ENCODE results near the gene MUC4. TPM values are rescaled to one million over a fixed set of nuclear protein-coding genes. Genes with fewer than 3 reads are reported as not detected.
A peak's percentile ranks its signal among the peaks of the same experiment; 100 is the strongest.

The MUC4 gene
- total and polyA plus RNA-seq, 2 donors from 2014 or later, result 0.19 TPM; not detected in 1

GRCh38 chr3:195820901-195821300, 9.2 kb upstream of the MUC4 start:
- Histone ChIP-seq H3K27me3 (ENCODE audit: control insufficient read depth, insufficient read depth, low read length) (no peaks in the 10 kb centered on the region), H3K9me3 (ENCODE audit: control insufficient read depth in 2 of 3, insufficient read depth in 1 of 3, low read length in 3 of 3) (no peaks in the 10 kb centered on the region), H3K36me3 (ENCODE audit: control insufficient read depth in 2 of 3, insufficient read depth in 3 of 3, low read length in 3 of 3) (no peaks in the 10 kb centered on the region), H3K27ac (ENCODE audit: low read depth in 2 of 2, low read length in 2 of 2) (no peak overlapping the region), H3K4me3 (ENCODE audit: low read length in 3 of 3) (no peak overlapping the region), H3K9ac (ENCODE audit: low read length in 3 of 3) (no peak overlapping the region), H3K4me1 (ENCODE audit: control insufficient read depth in 2 of 3, insufficient read depth in 2 of 3, low read depth in 1 of 3, low read length in 3 of 3) (no peaks in the 10 kb centered on the region)
- FAIRE-seq (no peak), DNase-seq (peak in 1 of 5 donors; percentile 53)
- intact Hi-C loops (cut with DNase I), result no loop called here
- no peak for TF ChIP-seq CTCF (IDR thresholded peaks at IDR 0.05; ENCODE audit: borderline replicate concordance, extremely low read depth, insufficient read depth)

GRCh38 chr3:195820186-195820585, 8.5 kb upstream of the MUC4 start:
- TF ChIP-seq CTCF (IDR thresholded peaks at IDR 0.05; ENCODE audit: borderline replicate concordance, extremely low read depth, insufficient read depth), result no peak
- no peak for FAIRE-seq
- H3K27me3 ChIP-seq (ENCODE audit: control insufficient read depth, insufficient read depth, low read length), result no peaks in the 10 kb centered on the region
- no peaks in the 10 kb centered on the region for H3K4me1 ChIP-seq (ENCODE audit: control insufficient read depth in 2 of 3, insufficient read depth in 2 of 3, low read depth in 1 of 3, low read length in 3 of 3)
- intact Hi-C loops (cut with DNase I), result no loop called here
- H3K4me3 ChIP-seq (ENCODE audit: low read length in 3 of 3), result no peak overlapping the region
- H3K9me3 ChIP-seq (ENCODE audit: control insufficient read depth in 2 of 3, insufficient read depth in 1 of 3, low read length in 3 of 3), result no peaks in the 10 kb centered on the region
- no peaks in the 10 kb centered on the region for H3K36me3 ChIP-seq (ENCODE audit: control insufficient read depth in 2 of 3, insufficient read depth in 3 of 3, low read length in 3 of 3)
- peak in 4 of 5 donors; percentile 56 to 63 (median 58) for DNase-seq
- H3K27ac ChIP-seq (ENCODE audit: low read depth in 2 of 2, low read length in 2 of 2), result no peak overlapping the region
- H3K9ac ChIP-seq (ENCODE audit: low read length in 3 of 3), result no peak overlapping the region

GRCh38 chr3:195818301-195818700, 6.6 kb upstream of the MUC4 start:
- Histone ChIP-seq H3K27me3 (ENCODE audit: control insufficient read depth, insufficient read depth, low read length) (no peaks in the 10 kb centered on the region), H3K4me1 (ENCODE audit: control insufficient read depth in 2 of 3, insufficient read depth in 2 of 3, low read depth in 1 of 3, low read length in 3 of 3) (no peaks in the 10 kb centered on the region), H3K27ac (ENCODE audit: low read depth in 2 of 2, low read length in 2 of 2) (no peak overlapping the region), H3K9ac (ENCODE audit: low read length in 3 of 3) (no peak overlapping the region), H3K36me3 (ENCODE audit: control insufficient read depth in 2 of 3, insufficient read depth in 3 of 3, low read length in 3 of 3) (no peaks in the 10 kb centered on the region), H3K4me3 (ENCODE audit: low read length in 3 of 3) (no peak overlapping the region), H3K9me3 (ENCODE audit: control insufficient read depth in 2 of 3, insufficient read depth in 1 of 3, low read length in 3 of 3) (no peaks in the 10 kb centered on the region)
- no peak for FAIRE-seq
- TF ChIP-seq CTCF (IDR thresholded peaks at IDR 0.05; ENCODE audit: borderline replicate concordance, extremely low read depth, insufficient read depth), result no peak
- peak in 2 of 5 donors; percentile 20 to 70 for DNase-seq
- intact Hi-C loops (cut with DNase I), result no loop called here

GRCh38 chr3:195817578-195818135, 5.9 kb upstream of the MUC4 start:
- DNase-seq, result peak in 2 of 5 donors; percentile 14 to 63

More at GRCh38 chr3:195817578-195818135, 5.9 kb upstream of the MUC4 start:
- FAIRE-seq, result no peak
- no peaks in the 10 kb centered on the region for H3K36me3 ChIP-seq (ENCODE audit: control insufficient read depth in 2 of 3, insufficient read depth in 3 of 3, low read length in 3 of 3)
- H3K27ac ChIP-seq (ENCODE audit: low read depth in 2 of 2, low read length in 2 of 2), result no peak overlapping the region
- no peak overlapping the region for H3K4me3 ChIP-seq (ENCODE audit: low read length in 3 of 3)
- no peaks in the 10 kb centered on the region for H3K9me3 ChIP-seq (ENCODE audit: control insufficient read depth in 2 of 3, insufficient read depth in 1 of 3, low read length in 3 of 3)
- TF ChIP-seq CTCF (IDR thresholded peaks at IDR 0.05; ENCODE audit: borderline replicate concordance, extremely low read depth, insufficient read depth), result no peak
- no peaks in the 10 kb centered on the region for H3K27me3 ChIP-seq (ENCODE audit: control insufficient read depth, insufficient read depth, low read length)
- no peak overlapping the region for H3K9ac ChIP-seq (ENCODE audit: low read length in 3 of 3)
- intact Hi-C loops (cut with DNase I), result no loop called here
- H3K4me1 ChIP-seq (ENCODE audit: control insufficient read depth in 2 of 3, insufficient read depth in 2 of 3, low read depth in 1 of 3, low read length in 3 of 3), result no peaks in the 10 kb centered on the region
